CD1c-positive myeloid dendritic cell (primary cell): Measurements from ENCODE around the gene SSU72.

Experiments
- DNase-seq: peaks from one replicate; pipeline ENCODE4 v3.0.0-alpha.2; 2016; ENCODE audit errors: extremely low spot score

The SSU72 gene

DNA sequence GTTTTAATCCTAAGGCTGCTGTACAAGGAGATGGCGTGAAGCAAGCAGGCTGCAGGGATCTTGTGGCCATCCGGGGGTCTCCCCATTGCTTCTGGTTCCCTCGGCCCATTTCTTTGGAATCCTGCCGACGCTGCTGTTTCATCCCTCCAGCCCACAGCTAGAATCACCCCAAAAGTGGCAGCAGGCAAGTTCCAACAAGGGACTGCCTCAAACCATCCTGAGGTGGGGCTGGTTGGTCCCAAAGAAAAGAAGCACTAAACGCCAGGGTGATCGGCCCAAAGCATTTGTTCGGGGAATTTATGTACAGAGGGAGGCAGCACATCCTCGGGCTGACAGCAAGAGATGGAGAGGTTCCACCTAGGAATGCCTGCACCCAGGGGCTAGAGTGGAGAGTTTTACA lies 36.1 kb upstream of the SSU72 start:
- DNase-seq: no peak

DNA sequence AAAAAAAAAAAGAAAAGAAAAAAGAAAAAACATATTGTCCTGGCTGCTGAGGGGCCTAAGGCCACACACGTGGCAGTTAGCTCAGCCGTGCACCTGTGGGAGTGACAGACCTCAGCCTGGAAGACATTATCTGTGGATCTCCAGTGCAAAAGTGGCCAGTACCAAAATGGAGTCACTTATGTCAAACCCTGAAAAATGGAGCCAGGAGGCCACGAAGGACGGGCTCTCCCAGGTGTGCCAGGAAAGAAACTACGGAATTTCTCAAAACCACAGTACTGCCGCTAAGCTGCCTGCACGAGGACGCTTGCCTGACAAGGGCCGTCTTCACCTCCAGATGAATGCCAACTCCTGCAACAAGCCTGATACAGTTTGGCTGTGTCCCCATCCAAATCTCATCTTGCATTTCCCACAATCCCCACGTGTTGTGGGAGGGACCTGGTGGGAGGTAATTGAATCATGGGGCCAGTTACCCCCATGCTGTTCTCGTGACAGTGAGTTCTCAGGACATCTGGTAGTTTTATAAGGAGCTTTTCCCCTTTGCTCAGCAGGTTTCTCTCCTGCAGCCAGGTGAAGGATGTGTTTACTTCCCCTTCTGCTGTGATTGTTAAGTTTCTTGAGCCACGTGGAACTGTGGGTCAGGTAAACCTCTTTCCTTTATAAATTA lies 35.3 kb upstream of the SSU72 start:
- DNase-seq: no peak

DNA sequence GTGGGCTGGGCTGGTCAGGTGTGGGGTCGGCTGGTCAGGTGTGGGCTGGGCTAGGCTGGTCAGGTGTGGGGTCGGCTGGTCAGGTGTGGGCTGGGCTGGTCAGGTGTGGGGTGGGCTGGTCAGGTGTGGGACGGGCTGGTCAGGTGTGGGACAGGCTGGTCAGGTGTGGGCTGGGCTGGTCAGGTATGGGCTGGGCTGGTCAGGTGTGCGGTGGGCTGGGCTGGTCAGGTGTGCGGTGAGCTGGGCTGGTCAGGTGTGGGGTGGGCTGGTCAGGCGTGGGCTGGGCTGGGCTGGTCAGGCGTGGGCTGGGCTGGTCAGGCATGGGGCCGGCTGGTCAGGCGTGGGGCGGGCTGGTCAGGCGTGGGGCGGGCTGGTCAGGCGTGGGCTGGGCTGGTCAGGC lies 31.6 kb upstream of the SSU72 start:
- no peak for DNase-seq

DNA sequence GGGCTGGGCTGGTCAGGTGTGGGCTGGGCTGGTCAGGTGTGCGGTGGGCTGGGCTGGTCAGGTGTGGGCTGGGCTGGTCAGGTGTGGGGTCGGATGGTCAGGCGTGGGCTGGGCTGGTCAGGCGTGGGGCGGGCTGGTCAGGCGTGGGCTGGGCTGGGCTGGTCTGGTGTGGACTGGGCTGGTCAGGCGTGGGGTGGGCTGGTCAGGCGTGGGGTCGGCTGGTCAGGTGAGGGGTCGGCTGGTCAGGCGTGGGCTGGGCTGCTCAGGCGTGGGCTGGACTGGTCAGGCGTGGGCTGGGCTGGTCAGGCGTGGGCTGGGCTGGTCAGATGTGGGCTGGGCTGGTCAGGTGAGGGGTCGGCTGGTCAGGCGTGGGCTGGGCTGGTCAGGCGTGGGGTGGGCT lies 31.1 kb upstream of the SSU72 start:
- DNase-seq: no peak

DNA sequence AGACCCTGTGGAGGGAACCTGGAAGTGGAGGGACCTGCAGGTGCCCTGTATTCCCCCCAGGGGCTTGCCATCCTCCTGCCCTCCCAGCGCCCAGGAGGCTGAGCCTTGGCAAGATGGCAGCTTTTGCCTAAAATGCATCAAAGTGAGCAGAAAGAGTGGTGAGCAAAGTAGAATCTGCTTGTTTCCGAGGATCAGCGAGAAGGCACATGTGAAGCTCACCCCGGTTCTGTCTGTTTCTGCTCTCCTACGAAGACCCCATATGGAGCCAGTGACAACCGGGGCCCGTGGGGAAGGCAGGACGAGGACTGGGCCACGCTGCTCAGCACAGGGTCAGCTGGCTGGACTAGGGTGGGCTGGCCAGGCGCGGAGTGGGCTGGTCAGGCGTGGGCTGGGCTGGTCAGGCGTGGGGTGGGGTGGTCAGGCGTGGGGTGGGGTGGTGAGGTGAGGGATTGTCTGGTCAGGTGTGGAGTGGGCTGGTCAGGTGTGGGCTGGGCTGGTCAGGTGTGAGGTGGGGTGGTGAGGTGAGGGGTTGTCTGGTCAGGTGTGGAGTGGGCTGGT lies 30.4 kb upstream of the SSU72 start:
- no peak for DNase-seq

DNA sequence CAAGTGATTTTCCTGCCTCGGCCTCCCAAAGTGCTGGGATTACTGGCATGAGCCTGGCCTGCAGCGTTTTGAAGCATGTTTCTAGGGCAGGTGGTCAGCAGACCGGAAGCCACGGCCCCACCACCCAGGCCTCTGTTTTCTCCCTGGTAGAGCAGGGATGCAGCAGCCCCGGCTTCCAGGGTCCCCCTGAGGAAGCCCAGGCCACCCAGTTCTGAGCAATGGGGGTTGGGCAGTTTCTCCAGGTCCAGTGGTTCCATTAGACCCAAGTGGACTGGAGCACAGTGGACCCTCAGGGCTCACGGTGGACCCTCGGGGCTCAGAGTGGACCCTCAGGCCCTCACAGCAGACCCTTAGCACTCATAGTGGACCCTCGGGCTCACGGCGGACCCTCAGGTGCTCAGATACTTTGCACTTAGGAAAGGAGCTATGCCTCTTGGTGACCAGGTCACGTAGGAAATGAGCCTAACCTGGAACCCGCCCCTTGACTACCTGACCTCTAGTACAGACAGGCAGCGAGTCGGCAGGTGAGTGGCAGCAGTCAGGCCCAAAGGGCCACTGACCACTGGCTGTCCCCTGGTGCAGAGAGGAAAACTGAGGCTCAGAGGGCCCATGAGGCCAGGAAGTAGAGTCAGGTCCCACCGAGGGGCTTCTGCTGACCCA lies 29.8 kb upstream of the SSU72 start:
- DNase-seq: no peak

DNA sequence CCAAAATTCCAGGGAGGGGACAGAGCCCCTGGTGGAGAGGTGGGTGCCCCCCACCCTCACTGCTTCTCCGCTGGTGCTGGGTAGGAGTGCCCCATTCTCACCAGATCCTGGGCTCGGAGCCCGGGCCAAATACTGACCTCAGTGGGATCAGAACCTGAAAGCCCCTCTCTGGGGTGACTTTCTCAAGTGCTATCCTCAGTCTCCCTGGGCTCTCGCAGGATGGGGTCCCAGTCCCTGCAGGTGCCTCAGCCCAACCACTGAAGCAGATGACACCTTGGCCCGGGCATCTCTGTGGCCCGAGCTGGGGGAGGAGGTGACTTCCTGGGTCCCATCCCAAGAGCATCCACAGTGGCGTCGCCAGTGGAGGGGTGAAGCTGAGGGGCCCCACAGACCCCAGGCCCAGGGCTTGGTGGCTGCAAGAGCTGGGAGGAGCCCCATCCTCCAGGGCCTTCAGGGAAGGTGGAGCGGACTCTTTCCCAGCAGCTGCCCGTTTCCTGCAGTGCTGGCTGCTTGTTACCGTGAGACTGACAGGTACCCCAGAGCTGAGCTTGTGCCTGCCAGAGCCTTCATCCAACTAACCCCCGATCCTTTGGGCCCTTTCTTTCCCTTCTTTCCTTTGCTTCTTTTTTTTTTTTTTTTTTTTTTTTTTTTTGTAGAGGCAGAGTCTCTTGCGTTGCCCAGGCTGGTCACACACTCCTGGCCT lies 29.2 kb upstream of the SSU72 start:
- no peak for DNase-seq

DNA sequence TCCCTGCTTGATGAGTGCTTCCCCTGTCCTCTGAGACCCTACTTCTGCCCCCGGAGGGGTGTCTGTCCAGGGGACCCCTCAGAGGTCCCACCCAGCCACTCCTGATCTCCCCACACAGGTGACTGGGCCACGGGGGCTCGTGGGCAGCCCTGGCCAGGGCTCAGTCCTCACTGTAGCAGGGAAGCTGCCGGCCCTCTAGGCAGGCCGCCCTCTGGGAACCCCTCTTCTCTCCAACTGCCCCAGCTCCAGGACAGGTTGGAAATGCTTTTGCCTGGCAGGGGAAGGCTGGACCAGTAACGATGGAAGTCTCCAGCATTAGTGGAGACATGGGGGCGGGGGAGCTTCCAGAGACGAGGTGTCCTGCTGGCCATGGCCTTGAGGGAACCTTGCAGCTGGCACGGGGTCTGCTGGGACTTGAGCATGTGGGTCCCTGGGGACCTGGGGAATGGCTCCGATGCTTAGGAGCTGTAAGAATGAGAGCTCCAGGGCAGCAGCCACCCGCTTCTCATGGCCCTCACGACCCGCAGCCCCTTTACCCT lies 28.4 kb upstream of the SSU72 start:
- DNase-seq: no peak

DNA sequence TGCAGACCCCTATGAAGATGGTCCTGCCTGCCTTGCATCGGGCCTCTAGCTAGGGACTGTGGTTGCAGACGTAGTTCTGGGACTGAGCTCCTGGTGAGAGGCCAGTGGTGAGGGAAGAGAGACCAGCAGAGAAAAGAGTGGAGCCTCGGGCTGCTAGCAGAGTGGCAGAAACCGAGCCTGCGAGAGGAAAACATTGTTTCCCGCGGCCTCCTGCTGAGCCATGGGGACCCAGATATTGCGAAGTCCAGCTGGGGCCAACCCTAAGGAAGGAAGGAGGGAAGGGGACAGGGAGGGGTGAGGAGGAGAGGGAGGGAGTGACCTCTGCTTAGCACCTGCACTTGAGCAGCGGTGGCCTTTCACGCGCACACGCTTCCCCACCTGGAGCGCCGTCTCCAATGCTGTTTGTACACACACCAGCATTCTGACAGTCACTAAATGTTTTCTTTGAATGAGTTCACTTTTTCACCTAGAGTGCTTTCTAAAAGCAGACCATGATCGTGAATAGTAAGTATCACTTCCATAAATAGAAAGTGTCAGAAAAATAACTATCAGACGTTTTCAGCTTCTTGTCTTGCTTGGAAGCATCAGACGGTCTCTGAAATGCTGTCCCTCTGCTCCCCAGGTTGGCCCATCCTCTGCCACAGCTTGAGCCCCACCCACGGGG lies 27.8 kb upstream of the SSU72 start:
- DNase-seq: peak; percentile 19

DNA sequence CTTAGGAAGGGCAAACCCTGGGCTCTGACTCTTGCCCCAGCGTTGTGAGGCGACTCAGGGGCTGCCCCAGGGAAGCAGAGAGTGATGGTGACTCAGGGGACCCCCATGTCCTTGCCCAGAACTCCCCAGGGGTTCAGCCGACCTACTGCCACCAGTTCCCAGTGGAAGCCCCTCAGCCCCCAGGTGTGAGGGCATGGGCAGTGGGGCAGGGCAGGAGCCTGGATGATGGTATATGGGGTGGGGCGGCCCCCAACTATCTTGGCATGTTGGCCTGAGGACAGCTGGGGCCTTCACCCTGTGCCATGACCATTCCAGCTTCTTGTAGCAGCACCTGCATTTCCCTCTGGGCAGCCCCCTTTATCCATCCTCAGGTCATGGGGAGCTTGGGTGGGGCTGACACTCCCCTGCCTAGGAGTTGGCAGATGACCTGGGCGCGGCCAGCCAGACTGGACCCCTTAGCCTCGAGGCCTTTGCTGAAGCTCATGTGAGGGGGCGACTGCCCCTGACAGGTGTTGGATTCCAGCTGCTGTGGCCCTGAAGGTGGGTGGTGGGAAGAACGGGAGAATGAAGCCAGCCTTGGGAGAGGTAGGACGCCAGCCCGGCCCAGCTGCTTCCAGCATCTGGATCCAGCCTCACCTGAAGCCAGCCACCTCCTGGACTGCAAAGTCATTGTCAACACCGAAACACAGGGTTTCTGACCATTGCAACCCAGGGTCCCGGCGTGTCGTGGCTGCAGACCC lies 27.1 kb upstream of the SSU72 start:
- no peak for DNase-seq

DNA sequence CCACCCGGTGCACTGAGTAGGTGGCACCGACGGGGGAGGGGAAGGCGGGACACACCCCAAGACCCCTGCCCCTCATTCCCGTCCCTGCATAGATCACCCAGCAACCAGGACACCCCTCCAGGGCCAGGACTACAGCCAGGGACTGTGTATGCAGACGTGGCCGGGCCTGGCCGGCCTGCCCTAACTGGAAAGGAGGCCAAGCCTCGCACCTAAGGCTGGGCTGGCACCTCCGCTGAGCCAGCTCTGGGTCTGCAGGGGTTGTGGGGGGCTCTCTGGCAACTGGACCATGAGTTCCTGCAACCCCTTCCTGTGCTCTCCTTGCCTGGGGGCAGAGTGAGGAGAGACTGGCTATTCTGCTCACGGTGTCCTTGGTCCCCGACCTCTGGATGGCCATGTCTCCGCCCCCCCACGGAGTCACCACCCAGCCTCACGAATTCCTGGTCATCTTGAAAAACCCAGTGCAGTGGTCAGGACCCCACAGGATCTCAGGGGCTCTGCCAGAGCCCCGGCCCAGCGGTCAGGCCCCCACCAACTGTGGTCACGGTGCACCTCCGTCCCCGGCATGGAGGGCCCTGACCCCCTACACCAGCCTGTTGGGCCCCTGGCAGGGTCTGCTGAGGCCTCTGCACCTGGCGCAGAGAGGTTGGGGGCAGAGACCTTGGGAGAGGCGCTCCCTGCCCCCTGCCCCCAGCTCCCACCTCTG lies 26.3 kb upstream of the SSU72 start:
- DNase-seq: no peak

DNA sequence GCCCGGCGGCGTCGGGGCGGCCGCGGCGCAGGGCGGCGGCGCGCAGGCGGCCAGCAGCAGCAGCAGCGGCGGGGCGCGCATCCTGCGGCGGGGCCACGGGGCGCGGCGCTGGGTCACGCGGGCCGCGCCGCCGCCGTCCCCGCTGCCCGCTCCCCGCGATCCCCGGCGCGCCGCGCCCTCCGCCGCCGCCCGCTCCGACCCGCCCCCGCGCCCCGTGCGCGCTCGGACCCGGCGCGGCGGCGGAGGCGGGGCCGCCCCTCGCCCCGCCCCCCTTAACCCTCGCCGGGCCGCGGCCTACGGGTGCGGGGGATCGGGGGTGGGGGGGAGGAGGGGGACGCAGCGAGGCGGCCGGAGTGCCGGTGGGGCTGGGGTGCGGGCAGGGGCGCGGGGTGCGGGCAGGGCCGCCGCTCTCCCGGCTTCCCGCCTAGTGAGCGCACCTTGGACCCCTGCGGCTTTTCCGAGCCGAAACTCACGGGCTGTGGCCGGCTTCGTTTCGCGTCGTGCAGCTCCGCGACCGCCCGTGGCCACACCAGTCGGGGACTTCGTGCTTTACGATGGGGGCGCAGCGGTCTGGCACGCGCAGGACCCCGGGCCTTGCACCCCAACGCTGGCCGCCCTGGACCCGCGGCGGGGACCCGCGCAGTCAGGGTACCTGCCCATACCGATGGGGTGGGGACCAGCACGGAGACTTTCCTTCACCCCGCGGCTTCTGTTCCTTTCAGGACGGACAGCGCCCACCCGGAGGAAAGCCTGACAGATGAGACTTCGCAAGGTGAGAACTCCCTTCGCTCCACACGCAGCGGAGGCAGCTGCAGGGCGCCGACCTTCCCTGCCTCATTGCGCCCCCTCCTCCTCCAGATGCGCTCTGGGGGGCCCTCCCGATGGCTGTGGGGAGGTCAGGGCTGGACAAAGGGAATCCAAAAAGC lies 25.5 kb upstream of the SSU72 start, which contains the start of gene FNDC10:
FNDC10 (minus strand) TSS at position 201 of the 926 bp plus-strand sequence; CDS start at position 81, 120 bp downstream.
- DNase-seq: no peak

DNA sequence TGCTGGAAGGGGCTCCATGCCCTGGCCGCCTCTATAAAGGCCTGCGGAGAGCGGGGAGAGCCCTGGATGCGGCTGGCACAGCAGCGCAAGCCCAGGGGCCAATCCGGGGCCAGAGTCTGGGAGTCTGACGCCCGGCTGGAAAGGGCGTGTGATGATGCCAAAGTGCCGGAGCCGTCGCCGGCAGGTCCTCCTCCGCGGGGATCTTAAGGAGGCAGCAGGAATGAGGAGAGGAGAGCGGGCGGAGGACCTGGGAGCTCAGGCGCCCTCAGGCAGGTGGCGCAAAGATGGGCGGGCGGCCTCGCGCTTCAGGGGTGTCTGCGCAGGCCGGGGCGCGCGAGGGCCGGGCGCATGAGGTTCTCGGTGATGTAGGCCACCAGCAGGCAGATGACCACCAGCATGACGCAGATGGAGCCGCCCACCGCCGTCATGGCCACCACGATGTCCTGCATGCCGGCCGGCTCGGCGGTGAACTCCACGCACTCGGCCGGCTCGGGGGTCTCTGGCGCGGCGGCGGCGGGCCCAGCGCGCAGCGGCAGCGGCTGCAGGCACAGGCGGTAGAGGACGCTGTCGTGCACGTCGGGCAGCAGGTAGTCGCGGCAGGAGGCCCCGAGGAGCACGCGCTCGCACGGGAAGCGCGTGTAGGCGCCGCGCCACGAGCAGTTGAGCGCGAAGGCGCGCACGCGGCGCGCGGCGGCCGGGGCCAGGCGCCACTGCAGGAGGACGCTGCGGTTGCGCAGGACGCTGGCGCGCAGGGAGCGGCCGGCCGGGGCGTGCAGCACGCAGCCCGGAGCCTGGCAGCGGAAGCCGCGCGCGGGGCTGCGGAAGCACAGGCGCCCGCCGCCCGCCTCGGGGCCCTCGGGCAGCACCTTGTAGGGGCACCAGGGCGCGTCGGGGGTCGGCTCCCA lies 24.6 kb upstream of the SSU72 start:
- peak; percentile 74 for DNase-seq

DNA sequence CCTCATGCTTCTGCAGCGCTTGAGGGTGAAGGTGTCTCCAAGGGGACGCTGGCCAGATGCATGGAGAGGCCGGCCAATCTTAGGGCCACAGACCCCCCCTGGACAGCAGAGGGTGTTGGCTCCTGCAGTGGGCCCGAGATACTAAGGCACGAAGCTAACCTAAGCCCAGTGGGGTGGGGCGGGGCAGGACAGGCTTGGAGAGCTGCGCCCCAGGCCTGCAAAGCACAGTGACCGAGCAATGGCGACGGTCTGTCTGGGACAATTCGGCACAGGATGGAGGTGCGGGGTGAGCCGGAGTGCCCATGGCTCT lies 24.0 kb upstream of the SSU72 start:
- no peak for DNase-seq

DNA sequence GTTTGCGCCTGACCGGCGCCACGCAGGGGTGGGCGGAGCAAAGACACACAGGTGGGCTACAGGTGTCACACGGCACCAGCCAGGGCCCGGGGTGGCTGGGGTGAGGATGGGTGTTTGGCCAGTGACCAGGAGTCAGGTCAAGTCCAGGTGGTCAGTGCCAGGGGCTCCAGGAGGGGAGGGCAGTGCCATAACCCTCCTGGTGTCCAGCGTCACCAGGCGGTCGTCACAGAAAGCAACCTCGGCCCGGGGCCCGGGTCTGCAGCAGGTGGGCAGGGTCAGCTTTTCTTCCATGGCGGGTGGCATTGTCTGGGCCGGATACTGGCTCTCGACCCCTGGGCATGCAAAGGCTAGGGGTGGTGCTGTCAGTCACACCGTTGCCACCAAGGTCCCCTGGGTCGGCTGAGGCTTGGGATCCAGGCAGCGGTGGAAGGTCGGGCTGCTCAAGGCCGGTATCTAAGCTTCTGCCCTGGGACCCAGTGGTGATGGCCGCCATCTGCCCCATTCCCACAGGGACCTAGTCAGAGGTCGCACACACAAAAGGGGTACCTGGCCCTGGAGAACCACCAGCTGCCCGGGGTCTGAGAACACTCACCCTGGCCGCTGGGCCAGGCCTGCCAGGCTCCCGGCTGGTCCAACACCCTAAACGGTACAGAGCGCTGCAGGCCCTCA lies 23.5 kb upstream of the SSU72 start:
- no peak for DNase-seq

DNA sequence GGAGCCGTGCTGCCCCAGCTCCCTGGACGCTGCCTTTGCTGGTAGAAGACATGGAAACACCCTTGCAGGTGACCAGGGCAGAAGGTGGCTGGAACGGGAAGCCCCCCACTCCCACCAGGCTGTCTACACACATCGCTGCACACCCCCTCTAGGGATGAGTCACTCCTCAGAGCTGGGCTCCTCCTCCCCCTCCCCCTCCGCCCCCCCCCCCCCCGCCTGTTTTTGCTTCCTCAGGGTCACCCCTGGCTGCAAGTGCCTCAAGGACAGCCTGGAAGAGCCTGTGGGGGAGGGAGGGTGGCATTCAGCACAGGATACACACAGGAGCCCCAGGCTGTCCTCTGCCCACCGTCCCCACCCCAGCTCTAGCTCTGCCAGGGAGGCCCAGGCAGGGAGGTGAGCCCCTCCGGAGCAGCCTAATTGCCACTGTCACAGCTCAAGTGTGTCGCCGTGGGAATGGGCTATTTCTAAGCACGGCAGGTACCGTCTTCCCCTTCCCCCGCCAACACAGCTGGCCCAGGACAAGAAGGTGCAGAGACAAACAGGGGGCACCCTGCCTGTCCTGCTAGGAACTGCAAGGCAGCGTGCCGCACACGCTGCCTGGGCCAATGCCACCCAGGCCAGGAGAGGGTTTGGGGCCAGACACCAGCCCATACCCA lies 22.7 kb upstream of the SSU72 start:
- DNase-seq: peak; percentile 19

DNA sequence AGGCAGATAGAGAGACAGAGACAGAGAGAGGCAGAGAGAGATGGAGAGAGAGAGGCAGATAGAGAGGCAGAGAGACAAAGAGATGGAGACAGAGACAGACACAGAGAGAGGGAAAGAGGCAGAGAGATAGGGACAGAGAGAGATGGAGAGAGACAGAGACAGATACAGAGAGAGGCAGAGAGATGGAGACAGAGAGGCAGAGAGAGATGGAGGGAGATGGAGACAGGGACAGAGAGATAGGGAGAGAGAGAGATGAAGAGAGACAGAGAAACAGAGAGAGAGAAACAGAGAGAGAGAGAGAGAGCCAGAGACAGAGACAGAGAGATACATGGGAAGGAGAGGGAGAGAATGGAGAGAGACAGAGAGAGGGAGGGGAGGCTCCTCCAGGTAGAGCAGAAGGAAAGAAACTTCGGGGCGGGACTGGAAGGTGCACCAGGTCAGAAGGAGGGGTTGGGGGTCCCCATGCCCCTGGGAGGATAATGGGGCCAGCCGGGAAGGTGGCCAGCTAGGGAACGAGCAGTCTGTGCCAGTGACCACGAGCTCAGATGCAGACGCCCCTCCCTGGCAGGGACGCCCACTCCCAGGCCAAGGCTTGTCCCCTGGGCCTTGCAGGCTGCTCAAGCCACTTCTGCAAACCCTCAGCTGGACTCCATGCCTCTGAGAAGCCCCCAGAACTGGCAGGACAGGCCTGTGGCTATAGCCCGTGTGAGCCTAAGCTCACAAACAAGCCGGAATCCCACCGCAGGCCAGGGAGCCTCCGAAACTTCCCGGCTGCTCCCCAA lies 22.0 kb upstream of the SSU72 start:
- DNase-seq: peak; percentile 49
